Camera-type eye (tissue), 1 donor: ENCODE results near the gene ECHDC1. TPM values are rescaled to one million over a fixed set of nuclear protein-coding genes. Genes with fewer than 3 reads are reported as not detected.

ENCODE experiments used
- total RNA-seq: library from RNA; depleted of rRNA; stranded (reverse); fragments of >200 nt; gene quantifications from one replicate; pipeline ENCODE4 v1.2.3, GENCODE V29; 2014

ECHDC1 gene, protein sequence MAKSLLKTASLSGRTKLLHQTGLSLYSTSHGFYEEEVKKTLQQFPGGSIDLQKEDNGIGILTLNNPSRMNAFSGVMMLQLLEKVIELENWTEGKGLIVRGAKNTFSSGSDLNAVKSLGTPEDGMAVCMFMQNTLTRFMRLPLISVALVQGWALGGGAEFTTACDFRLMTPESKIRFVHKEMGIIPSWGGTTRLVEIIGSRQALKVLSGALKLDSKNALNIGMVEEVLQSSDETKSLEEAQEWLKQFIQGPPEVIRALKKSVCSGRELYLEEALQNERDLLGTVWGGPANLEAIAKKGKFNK
- total RNA-seq, result 74.5 TPM

GRCh38 chr6:127342946-127343808 is at the start of gene ECHDC1:
Gene ECHDC1 (minus strand): TSS chr6:127343609. CDS start chr6:127331028, 12,581 bp downstream.

DNA sequence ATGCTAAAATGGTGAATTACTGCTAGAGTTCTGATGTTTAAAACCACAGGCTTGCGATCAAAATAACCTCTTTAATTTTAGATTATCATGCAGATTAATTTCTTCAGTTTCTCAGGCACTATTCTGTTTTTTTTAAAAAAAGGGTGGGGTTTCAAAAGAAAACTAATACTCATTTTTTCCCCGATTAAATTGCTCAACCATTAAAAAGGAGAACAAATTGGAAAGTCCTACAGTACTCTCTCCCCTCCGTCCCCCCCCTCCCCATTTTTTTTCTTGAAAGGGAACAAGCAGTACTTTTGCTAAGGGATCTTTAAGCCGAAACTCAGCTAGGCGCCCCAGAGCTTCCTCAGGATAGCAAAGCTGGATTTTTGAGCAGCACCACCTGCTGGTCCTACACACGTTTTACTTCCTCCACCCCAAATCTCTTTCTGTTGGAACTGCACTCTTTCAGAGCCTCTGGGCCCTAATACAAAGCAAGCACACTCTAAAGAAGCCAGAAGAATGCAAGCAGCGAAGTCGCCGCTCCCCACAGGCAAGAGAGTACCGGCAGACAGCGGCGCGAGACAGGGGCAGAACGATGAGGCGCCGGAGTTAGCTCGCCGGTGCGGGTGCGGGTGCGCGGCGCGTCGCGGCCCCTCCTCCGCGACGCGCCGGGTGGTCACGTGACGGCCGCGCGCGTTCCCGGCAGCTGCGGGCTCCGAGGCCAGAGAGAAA is 77.1 kb downstream of the ECHDC1 start, which contains the start of gene RNF146:
Gene RNF146 (plus strand): TSS at position 687 of the 714 bp plus-strand sequence. CDS start 13,475 bp downstream, outside the sequence.

Other genes with a start within 250 kb of the ECHDC1 start
- gene RSPO3, start 224.9 kb downstream of the ECHDC1 start, total RNA-seq, result 9.5 TPM
- 78.9 TPM for gene RNF146, start 76.7 kb downstream of the ECHDC1 start, total RNA-seq
- gene KIAA0408, start 115.8 kb upstream of the ECHDC1 start, total RNA-seq, result 41.1 TPM
- not detected for gene C6orf58, start 233.6 kb upstream of the ECHDC1 start, total RNA-seq